Fibroblast of skin of left quadriceps (primary cell): ENCODE measurements around the gene PLEKHA6.

ENCODE experiments used
- DNase-seq, 2 experiments: peaks; one replicate each; pipeline ENCODE4 v3.0.0-alpha.2; 2013; ENCODE audit warnings: low read depth in 2 of 2

The PLEKHA6 gene

DNA sequence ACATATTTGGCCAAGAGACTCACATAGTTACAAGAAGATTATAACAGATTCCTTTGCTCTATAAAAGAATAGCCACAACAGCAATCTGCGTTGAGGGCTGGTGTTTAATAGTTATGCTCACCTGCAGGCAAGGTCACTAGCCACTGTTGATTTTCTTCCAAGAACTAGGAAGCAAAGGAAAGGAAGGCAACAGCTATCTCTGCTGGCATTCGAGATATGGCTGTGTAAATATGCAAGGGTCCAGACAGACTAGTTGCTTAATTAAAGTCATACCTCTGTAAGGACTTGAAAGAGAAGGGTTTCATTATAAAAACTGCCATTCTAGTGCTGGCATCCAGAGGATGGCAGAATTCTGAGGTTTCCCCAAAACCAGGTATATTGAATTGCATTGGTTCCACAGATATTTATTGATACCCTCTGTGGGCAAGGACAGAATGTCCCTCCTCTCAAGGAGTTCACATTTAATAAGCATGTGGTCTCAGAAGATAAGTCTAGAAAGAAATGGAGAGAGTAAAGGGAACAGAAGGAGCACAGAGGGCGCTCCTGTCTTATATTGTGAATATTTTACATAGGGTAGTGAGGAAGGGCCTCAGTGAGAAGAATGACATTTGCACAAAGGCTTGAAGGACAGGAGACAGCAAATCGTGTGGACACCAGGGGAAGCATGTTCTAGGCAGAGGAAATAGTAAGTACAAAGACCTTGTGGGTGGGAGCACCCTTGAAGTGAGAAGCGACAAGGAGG, 23.6 kb upstream of the PLEKHA6 start:
- no peak for DNase-seq

- no peak for DNase-seq
Measured at GRCh38 chr1:204382714-204383083, 23.0 kb upstream of the PLEKHA6 start.

GRCh38 chr1:204380293-204380831, 20.6 kb upstream of the PLEKHA6 start:
- DNase-seq: no peak

DNA sequence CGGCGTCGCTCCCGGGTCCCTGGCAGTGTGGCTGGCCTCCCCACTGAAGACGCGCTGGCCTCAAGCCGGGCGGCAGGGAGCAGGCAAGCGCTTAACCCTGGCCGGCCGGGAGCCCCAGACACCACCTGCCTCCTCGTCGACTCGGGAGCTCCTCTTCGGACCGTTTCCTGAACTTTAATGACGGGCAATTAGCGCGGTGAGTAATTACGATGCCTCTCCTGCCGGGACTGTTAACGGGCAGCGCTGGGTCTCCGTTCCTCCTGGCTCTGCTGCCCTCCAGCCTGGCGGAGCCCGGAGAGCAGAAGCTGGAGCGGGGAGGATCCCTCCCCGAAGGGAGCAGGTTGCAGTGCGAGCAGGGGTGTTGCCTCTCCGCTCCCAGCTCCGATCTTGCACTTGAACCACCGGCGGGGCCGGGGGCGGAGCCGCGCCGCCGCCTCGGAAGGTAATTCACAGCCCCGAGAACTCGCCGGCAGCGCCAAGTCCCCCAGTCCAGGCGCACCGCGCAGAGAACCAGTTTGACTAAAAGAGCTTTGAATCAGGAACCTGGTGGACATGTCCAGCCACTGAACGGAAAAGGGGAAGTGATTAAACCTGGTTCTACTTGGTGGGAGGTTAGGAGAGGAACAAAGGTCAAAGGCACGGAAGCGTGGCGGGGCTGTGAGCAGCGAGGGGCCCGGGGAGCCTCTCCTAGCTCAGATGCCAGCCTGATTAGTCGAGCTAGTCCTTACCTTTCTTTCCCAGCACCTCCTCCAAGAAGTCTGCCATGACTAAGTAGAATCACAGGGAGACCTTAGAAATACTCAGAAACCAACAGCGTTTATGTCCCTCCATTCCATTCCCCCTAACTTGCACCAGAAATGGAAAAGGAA, 18.3 kb upstream of the PLEKHA6 start:
- DNase-seq: no peak

- DNase-seq: no peak
Measured at GRCh38 chr1:204376919-204377799, 17.4 kb upstream of the PLEKHA6 start.

- DNase-seq: no peak
Measured at GRCh38 chr1:204376465-204376864, 16.7 kb upstream of the PLEKHA6 start.

- no peak for DNase-seq
Measured at GRCh38 chr1:204373911-204374310, 14.2 kb upstream of the PLEKHA6 start.

DNA sequence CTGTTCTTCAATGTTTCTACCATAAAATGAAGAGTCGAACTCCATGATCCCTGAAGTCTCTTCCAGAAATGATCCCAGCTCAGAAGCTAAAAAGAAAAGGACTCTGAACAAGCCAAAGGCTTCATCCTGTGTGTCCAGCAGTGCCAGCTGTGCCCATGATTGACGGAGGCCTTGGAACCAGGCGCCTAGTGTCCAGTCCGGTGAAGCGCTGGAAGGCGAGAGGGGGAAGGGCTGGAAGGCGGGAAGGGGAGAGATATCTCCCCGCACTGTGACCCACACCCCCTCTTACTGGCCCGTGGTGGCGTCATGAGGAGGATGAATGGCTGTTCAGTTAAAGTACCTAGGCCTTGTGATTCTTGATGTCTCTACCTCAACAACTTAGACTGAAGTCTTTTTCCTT, 10.4 kb upstream of the PLEKHA6 start:
- DNase-seq: no peak

GRCh38 chr1:204368996-204369726, 9.4 kb upstream of the PLEKHA6 start:
- DNase-seq: no peak

DNA sequence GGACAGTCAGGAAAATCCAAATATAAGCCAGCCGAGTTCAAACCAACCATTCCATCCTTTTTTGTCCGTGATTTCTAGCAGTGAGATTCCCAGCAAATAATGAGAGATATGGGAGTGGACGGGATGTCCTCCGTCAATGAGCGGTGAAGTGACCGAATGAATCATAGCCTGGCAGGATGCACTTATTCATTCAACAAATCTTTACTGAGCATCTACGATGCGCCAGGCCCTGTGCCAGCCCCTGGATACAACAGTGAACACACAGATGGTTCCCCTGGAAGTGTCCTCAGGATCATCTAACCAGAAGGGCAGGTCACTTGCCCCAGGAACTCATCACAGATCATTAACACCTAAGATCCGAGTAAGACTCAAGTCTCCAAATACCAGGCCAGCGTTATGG, 8.2 kb upstream of the PLEKHA6 start:
- DNase-seq: no peak

GRCh38 chr1:204367193-204367858, 7.6 kb upstream of the PLEKHA6 start:
- DNase-seq: no peak

DNA sequence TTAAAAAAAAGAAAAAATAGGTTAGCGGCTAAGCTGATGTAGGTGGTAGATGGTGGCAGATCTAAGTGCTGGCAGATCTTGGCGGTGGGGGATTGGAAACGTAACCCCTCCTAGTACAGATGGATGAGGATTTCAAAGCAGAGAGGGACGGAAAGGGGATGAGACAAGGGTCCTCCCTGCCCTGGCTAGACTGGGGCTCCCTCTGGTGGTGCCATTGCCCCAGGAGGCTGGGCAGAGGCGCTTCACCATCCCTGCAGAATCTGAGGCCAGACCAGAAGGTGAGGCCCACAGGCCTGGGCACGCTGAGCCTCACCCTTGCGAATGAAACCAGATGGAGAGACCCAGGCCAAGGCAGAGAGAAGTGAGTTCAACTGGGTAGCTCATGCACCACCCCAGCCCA, 7.0 kb upstream of the PLEKHA6 start:
- DNase-seq: no peak

DNA sequence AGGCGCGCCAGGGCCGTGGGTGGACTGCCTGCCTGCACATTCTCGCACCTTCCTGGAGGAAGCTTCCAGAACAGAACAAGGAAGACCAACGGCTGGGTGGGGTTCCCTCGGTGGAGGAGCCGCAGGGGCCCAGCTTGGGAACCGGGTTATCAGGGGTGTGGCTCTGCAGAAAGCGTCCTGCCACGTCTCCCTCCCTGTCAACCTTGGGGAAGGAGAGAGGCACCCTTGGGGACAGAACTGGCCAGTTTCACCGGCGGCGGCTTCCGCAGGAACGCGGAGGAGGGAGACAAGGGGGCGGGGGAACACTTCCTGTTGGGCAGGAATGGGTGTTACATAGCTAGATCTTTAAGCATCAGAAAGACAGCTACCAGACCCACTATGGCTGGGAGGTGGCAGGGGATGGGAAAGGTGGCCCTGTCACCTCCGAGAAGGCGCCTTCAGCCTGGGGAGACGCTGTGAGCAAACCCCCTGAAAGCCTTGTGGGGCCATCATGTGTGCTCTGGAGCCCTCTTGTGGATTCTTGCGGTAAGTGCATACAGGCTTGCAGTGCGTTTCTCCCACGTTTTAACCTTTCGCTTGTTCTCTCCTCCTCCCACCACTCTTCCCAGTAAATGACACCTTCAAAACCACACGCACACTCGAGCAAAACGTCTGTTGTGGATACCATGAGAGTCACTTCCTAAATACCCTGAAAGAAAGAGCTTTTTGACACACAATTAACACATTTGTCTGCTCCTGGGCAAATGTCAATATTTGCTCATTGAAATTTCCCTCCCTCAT, 3.8 kb upstream of the PLEKHA6 start:
- DNase-seq: peak in 1 of 2 experiments; percentile 37

DNA sequence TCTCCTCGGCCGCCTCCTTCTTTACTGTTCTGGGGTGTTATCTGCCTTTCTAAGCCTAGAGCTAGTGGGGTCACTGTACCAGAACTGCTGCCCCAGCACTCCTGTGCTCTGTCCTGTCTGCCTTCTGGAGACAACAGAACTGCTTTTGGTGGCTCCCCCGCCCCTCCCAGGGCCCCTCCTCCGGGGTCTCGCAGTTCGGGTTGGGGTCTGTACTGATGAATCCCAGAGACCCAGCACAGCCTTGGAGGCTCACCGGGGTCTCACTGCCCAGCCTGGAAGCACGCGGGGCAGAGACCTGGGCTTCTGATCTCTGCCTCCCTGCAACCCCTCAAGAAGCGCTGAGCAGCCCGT, 3.2 kb upstream of the PLEKHA6 start:
- no peak for DNase-seq

- DNase-seq: no peak
Measured at GRCh38 chr1:204361781-204362180, 2.1 kb upstream of the PLEKHA6 start.

GRCh38 chr1:204361341-204361771, 1.6 kb upstream of the PLEKHA6 start:
- DNase-seq: no peak

- no peak for DNase-seq
Measured at GRCh38 chr1:204360314-204360713, 585 bp upstream of the PLEKHA6 start.

DNA sequence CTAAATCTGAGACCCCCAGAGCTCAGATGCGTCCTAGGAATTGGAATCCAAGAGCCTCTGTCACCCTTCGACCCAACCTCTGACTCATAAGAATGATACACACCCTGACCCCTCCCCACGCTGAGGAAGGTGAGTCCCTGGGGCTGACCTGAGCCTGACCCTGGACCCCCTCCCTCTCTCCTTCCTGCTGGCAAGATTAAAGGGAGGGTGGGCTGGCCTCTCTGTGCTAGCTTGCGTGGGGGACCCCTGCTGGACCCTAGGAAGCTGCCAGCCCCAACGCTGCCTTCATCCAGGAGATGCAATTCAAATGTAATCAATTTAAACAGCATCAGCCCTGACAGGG, 627 bp downstream of the PLEKHA6 start:
- DNase-seq: no peak

- no peak for DNase-seq
Measured at GRCh38 chr1:204358605-204359004, 1.1 kb downstream of the PLEKHA6 start.
